ENCODE results near the gene KCNH8. TPM values are rescaled to one million over a fixed set of nuclear protein-coding genes. Genes with fewer than 3 reads are reported as not detected.
"Not testable (repeated sequence)": the region's sequence is repeated elsewhere in the genome, so short reads cannot be mapped to it uniquely, and the experiment has no call there.

KCNH8 gene
- total and polyA plus RNA-seq, 2 donors, result 0.10 to 1.5 TPM

DNA sequence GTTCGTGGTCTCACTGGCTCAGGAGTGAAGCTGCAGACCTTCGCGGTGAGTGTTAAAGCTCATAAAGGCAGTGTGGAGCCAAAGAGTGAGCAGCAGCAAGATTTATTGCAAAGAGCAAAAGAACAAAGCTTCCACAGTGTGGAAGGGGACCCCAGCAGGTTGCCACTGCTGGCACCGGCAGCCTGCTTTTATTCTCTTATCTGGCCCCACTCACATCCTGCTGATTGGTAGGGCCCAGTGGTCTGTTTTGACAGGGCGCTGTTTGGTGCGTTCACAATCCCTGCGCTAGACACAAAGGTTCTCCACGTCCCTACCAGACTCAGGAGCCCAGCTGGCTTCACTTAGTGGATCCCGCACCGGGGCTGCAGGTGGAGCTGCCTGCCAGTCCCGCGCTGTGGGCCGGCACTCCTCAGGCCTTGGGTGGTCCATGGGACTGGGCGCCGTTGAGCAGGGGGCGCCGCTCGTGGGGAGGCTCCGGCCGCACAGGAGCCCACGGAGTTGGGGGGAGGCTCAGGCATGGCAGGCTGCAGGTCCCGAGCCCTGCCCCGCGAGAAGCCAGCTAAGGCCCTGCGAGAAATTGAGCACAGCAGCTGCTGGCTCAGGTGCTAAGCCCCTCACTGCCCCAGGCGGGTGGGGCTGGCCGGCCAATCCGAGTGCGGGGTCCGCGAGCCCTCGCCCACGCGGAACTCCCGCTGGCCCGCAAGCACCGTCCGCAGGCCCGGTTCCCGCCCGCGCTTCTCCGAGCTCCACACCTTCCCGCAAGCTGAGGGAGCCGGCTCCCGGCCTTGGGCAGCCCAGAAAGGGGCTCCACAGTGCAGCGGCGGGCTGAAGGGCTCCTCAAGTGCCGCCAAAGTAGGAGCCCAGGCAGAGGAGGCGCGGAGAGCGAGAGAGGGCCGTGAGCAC is 85.8 kb downstream of the KCNH8 start:
- H3K4me1 ChIP-seq (ENCODE audit: insufficient read depth); H3K36me3 ChIP-seq (ENCODE audit: insufficient read depth); H3K4me3 ChIP-seq (ENCODE audit: low read depth, low read length); DNase-seq (ENCODE audit: extremely low spot score); H3K27ac ChIP-seq (ENCODE audit: low read depth): not testable (repeated sequence)
- WGBS, result 95% methylated on average over 53 of the region's 53 CpGs

GRCh38 chr3:19248143-19248542 is 99.8 kb downstream of the KCNH8 start:
- H3K4me1 ChIP-seq (ENCODE audit: insufficient read depth), result no peaks in the 10 kb centered on the region
- no peak for DNase-seq (ENCODE audit: extremely low spot score)
- no peak overlapping the region for H3K4me3 ChIP-seq (ENCODE audit: low read depth, low read length)
- WGBS, result 77% methylated on average over 2 of the region's 2 CpGs
- no peaks in the 10 kb centered on the region for H3K36me3 ChIP-seq (ENCODE audit: insufficient read depth)
- H3K27ac ChIP-seq (ENCODE audit: low read depth), result no peak overlapping the region

- Histone ChIP-seq H3K4me3 (ENCODE audit: low read depth, low read length) (no peak overlapping the region), H3K36me3 (ENCODE audit: insufficient read depth) (no peaks in the 10 kb centered on the region), H3K4me1 (ENCODE audit: insufficient read depth) (no peaks in the 10 kb centered on the region), H3K27ac (ENCODE audit: low read depth) (no peak overlapping the region)
- WGBS, result 80% methylated on average over 1 of the region's 1 CpG
- DNase-seq (ENCODE audit: extremely low spot score), result no peak
These were observed 100.5 kb downstream of the KCNH8 start for GRCh38 chr3:19248767-19249166.

- Histone ChIP-seq H3K4me1 (ENCODE audit: insufficient read depth) (no peaks in the 10 kb centered on the region), H3K27ac (ENCODE audit: low read depth) (no peak overlapping the region), H3K36me3 (ENCODE audit: insufficient read depth) (no peaks in the 10 kb centered on the region), H3K4me3 (ENCODE audit: low read depth, low read length) (no peak overlapping the region)
- DNase-seq (ENCODE audit: extremely low spot score), result no peak
- WGBS, result 74% methylated on average over 6 of the region's 6 CpGs
These were observed 102.8 kb downstream of the KCNH8 start for GRCh38 chr3:19250959-19251610.

DNA sequence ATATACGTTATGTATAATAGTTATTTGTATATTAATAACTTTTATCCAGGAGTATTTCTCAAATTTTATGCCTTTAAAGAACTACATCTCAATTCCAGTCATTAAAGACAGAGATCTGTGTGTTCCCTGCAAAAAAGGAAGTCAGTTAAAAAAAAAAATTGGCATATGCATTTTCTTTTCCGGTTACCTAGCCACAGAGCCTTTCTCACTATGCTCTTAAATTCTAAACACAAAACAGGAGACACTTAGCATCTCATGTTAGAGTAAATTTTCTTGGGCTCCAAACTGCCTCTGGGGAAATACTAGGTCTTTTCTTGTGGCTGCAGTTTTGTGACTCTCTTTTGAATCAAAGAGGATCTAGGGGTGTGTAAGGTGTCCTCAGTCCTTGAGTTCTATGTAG is 105.9 kb downstream of the KCNH8 start:
- no peak for DNase-seq (ENCODE audit: extremely low spot score)
- H3K4me3 ChIP-seq (ENCODE audit: low read depth, low read length), result no peak overlapping the region
- 72% methylated on average over 2 of the region's 2 CpGs for WGBS

GRCh38 chr3:19254784-19255338 is 106.6 kb downstream of the KCNH8 start:
- Histone ChIP-seq H3K27ac (ENCODE audit: low read depth) (no peak overlapping the region), H3K4me3 (ENCODE audit: low read depth, low read length) (no peak overlapping the region), H3K4me1 (ENCODE audit: insufficient read depth) (no peaks in the 10 kb centered on the region), H3K36me3 (ENCODE audit: insufficient read depth) (no peaks in the 10 kb centered on the region)
- DNase-seq (ENCODE audit: extremely low spot score), result no peak
- 88% methylated on average over 5 of the region's 5 CpGs for WGBS

More for the DNA sequence above, 105.9 kb downstream of the KCNH8 start:
- no peaks in the 10 kb centered on the region for H3K4me1 ChIP-seq (ENCODE audit: insufficient read depth)
- H3K36me3 ChIP-seq (ENCODE audit: insufficient read depth), result no peaks in the 10 kb centered on the region
- no peak overlapping the region for H3K27ac ChIP-seq (ENCODE audit: low read depth)

DNA sequence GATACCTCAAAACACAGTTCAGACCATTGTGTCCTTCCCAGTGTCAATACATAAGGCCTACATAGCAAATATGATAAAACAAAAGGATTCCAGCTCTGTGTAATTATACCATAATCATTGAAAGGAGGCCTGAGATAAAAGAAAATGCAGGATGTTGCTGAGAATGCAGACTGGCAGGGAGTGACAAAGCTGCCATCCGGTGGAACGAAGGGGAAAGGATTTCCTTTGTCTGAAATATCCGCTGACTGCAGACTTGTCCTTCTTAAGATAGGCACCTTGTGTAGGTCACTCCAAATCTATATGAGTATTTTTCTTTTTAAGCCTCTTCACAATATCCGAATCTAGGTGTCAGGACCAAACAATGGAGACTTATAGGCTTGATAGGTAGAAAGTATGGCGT is 108.0 kb downstream of the KCNH8 start:
- H3K27ac ChIP-seq (ENCODE audit: low read depth), result no peak overlapping the region
- H3K36me3 ChIP-seq (ENCODE audit: insufficient read depth), result no peaks in the 10 kb centered on the region
- no peaks in the 10 kb centered on the region for H3K4me1 ChIP-seq (ENCODE audit: insufficient read depth)
- DNase-seq (ENCODE audit: extremely low spot score), result no peak
- WGBS, result 82% methylated on average over 5 of the region's 5 CpGs
- no peak overlapping the region for H3K4me3 ChIP-seq (ENCODE audit: low read depth, low read length)

DNA sequence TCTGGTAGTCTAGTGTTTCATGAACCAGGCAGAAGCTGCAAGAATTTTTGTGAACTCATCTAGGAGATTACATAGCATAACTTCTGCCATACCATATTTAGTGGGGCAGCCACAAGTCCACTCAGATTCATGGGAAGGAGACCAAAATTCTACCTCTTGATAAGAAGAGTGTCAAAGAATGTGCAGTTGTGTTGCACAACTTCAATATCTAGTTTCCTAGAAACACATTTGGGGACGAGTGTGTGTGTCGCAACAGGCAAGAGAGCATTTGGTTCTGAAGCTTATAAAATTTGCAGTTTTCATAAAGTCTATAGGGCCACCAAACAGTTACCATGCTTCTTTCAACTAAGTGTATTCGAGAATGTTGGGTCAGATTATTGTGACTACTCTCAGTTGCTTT is 115.3 kb downstream of the KCNH8 start:
- 81% methylated on average over 3 of the region's 3 CpGs for WGBS
- Histone ChIP-seq H3K36me3 (ENCODE audit: insufficient read depth) (no peaks in the 10 kb centered on the region), H3K4me3 (ENCODE audit: low read depth, low read length) (no peak overlapping the region), H3K4me1 (ENCODE audit: insufficient read depth) (no peaks in the 10 kb centered on the region), H3K27ac (ENCODE audit: low read depth) (no peak overlapping the region)
- DNase-seq (ENCODE audit: extremely low spot score), result no peak

DNA sequence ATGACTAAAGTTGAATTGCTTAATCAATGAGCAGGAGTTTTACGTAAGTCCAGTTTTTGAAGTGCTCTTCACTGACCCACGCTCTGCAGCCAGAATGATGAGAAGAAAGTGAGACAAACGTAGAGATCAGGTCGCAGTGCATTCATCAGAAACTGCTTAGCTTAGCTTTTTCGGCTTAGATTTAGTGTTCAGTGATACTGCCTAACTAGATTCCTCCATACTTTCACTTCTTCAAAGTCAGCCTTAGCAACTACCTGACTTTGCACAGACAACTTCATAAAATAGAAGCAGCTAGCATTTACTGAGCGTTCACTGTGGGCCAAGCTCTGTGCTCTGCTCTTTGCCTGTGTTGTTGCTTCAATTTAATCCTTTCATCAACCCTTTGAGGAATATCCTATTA is 116.1 kb downstream of the KCNH8 start:
- no peaks in the 10 kb centered on the region for H3K4me1 ChIP-seq (ENCODE audit: insufficient read depth)
- no peak overlapping the region for H3K4me3 ChIP-seq (ENCODE audit: low read depth, low read length)
- no peak for DNase-seq (ENCODE audit: extremely low spot score)
- H3K27ac ChIP-seq (ENCODE audit: low read depth), result no peak overlapping the region
- no peaks in the 10 kb centered on the region for H3K36me3 ChIP-seq (ENCODE audit: insufficient read depth)
- WGBS, result 87% methylated on average over 6 of the region's 6 CpGs

GRCh38 chr3:19267040-19267439 is 118.7 kb downstream of the KCNH8 start:
- H3K36me3 ChIP-seq (ENCODE audit: insufficient read depth), result no peaks in the 10 kb centered on the region
- no peak overlapping the region for H3K4me3 ChIP-seq (ENCODE audit: low read depth, low read length)
- H3K27ac ChIP-seq (ENCODE audit: low read depth), result no peak overlapping the region
- DNase-seq (ENCODE audit: extremely low spot score), result no peak
- 50% methylated on average over 4 of the region's 4 CpGs for WGBS
- H3K4me1 ChIP-seq (ENCODE audit: insufficient read depth), result no peaks in the 10 kb centered on the region

GRCh38 chr3:19270481-19270880 is 122.2 kb downstream of the KCNH8 start:
- DNase-seq (ENCODE audit: extremely low spot score), result no peak
- no peak overlapping the region for H3K27ac ChIP-seq (ENCODE audit: low read depth)
- no peak overlapping the region for H3K4me3 ChIP-seq (ENCODE audit: low read depth, low read length)
- H3K36me3 ChIP-seq (ENCODE audit: insufficient read depth), result no peaks in the 10 kb centered on the region
- no peaks in the 10 kb centered on the region for H3K4me1 ChIP-seq (ENCODE audit: insufficient read depth)
- WGBS, result 72% methylated on average over 2 of the region's 2 CpGs

DNA sequence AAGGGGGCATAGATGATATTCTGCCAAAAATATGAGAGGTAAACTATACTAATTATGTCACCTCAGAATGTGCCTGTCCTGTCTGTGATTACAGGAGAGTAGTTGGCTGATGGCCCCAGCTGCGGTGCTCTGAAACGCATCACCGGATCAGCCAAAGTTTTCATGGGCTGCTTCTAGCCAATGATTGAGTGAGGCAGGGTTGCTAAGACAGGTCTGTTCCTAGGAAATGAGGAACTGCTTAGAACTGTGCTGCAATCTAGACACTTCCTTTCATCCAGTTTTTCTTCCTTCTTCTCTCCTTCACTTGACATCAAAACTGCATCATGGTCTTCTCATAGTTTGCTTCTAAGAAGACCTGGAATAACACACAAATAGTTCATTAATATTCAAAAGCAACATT is 124.0 kb downstream of the KCNH8 start:
- H3K27ac ChIP-seq (ENCODE audit: low read depth), result no peak overlapping the region
- no peak for DNase-seq (ENCODE audit: extremely low spot score)
- H3K36me3 ChIP-seq (ENCODE audit: insufficient read depth), result no peaks in the 10 kb centered on the region
- H3K4me1 ChIP-seq (ENCODE audit: insufficient read depth), result no peaks in the 10 kb centered on the region
- 99% methylated on average over 3 of the region's 3 CpGs for WGBS
- H3K4me3 ChIP-seq (ENCODE audit: low read depth, low read length), result no peak overlapping the region

GRCh38 chr3:19273091-19273490 is 124.8 kb downstream of the KCNH8 start:
- no peak overlapping the region for H3K4me3 ChIP-seq (ENCODE audit: low read depth, low read length)
- DNase-seq (ENCODE audit: extremely low spot score), result no peak
- H3K36me3 ChIP-seq (ENCODE audit: insufficient read depth), result no peaks in the 10 kb centered on the region
- no peaks in the 10 kb centered on the region for H3K4me1 ChIP-seq (ENCODE audit: insufficient read depth)
- no peak overlapping the region for H3K27ac ChIP-seq (ENCODE audit: low read depth)
- 42% methylated on average over 1 of the region's 1 CpG for WGBS

DNA sequence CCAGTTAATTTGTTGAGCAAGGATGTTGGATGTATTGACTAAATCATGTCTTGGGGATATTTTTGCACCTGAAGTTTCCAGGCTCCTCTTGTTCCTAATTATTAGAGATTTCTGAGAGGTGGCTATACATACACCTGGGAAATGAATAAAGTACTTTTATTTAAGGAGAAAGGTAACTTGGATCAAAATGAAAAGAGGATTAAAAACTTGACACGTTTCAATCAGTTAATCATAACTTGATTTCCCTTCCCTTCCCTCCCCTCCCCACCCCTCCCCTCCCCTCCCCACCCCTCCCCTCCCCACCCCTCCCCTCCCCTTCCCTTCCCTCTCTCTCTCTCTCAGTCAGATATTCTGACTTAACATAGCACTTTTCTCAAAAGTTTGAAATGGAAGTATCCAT is 126.3 kb downstream of the KCNH8 start:
- Histone ChIP-seq H3K27ac (ENCODE audit: low read depth) (no peak overlapping the region), H3K36me3 (ENCODE audit: insufficient read depth) (no peaks in the 10 kb centered on the region), H3K4me3 (ENCODE audit: low read depth, low read length) (no peak overlapping the region), H3K4me1 (ENCODE audit: insufficient read depth) (no peaks in the 10 kb centered on the region)
- WGBS, result 67% methylated on average over 1 of the region's 1 CpG
- DNase-seq (ENCODE audit: extremely low spot score), result no peak
